HFF-Myc (cell line): Measurements from ENCODE around the gene UBQLN4.

Experiments used
- DNase-seq: peaks from one replicate; pipeline ENCODE4 v3.0.0-alpha.2; 2011; ENCODE audit warnings: low read depth; ENCODE audit errors: extremely low read depth
- H3K4me3 ChIP-seq: replicated peaks from 2 replicates; pipeline ENCODE4 v1.5.1; 2011; ENCODE audit warnings: low read depth, mild to moderate bottlenecking, control low read depth, low read length
- TF ChIP-seq, protein P1 (sequence below): IDR thresholded peaks from 2 replicates; pipeline ENCODE4 v1.5.1; 2012; ENCODE audit warnings: mild to moderate bottlenecking, low read depth, low read length, control low read depth; ENCODE audit errors: missing control alignments

UBQLN4 gene

GRCh38 chr1:156033011-156033410 lies 20.6 kb downstream of the UBQLN4 start:
- no peak for DNase-seq
- TF ChIP-seq, protein P1, sequence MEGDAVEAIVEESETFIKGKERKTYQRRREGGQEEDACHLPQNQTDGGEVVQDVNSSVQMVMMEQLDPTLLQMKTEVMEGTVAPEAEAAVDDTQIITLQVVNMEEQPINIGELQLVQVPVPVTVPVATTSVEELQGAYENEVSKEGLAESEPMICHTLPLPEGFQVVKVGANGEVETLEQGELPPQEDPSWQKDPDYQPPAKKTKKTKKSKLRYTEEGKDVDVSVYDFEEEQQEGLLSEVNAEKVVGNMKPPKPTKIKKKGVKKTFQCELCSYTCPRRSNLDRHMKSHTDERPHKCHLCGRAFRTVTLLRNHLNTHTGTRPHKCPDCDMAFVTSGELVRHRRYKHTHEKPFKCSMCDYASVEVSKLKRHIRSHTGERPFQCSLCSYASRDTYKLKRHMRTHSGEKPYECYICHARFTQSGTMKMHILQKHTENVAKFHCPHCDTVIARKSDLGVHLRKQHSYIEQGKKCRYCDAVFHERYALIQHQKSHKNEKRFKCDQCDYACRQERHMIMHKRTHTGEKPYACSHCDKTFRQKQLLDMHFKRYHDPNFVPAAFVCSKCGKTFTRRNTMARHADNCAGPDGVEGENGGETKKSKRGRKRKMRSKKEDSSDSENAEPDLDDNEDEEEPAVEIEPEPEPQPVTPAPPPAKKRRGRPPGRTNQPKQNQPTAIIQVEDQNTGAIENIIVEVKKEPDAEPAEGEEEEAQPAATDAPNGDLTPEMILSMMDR, result no peak
- H3K4me3 ChIP-seq, result no peak overlapping the region

DNA sequence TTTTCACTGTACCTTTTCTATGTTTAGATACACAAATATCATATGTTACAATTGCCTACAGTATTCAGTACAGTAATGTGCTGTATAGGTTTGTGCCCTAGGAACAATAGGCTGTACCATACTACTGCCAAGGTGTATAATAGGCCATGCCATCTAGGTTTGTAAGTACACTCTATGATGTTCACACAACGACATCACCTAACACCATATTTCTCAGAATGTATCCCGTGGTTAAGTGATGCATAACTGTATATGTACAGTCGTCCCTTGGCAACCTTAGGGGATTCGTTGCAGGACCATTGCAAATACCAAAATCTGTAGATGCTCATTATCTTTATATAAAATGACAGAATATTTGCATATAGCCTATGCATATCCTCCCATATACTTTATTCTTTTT lies 27.0 kb downstream of the UBQLN4 start:
- no peak for DNase-seq
- TF ChIP-seq, protein P1, result no peak
- no peak overlapping the region for H3K4me3 ChIP-seq

- DNase-seq, result no peak
- TF ChIP-seq, protein P1, result peak; percentile 70
- no peak overlapping the region for H3K4me3 ChIP-seq
Observed at GRCh38 chr1:156025876-156026275, 27.7 kb downstream of the UBQLN4 start.

DNA sequence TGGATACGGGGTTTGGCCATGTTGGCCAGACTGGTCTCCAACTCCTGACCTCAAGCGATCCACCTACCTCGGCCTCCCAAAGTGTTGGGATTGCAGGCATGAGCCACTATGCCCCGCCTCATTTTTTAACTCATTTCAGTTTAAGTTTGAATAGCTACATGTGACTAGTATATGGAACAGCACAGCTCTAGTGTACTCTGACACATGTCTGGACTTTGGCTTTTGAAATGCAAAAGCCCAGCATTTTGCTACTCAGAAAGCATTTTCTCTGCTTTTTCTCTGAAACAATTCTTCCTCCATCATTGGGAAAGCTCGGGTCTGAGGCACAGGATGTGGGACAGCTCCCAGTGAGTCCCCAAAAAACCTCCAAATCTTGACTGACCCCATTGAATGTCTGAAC lies 28.8 kb downstream of the UBQLN4 start:
- TF ChIP-seq, protein P1, result no peak
- DNase-seq, result no peak
- no peak overlapping the region for H3K4me3 ChIP-seq

DNA sequence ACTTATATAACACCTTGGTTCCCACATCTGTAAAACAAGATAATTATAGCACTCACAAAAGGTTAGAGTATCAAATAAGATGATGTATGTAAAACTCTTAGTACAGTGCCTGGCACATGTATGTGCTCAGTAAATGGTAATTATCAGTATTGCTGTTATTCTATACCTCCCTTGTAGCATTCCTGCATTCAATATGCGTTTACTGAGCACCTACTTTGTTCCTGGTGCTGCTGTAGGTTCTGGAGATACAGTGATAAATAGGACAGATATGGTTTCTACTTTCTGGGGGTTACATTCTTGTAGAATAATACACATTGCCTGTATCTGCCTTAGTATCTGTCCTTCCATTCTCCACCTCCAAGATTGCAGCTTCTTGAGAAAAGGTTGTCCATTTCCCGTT lies 31.6 kb downstream of the UBQLN4 start:
- no peak overlapping the region for H3K4me3 ChIP-seq
- TF ChIP-seq, protein P1, result no peak
- no peak for DNase-seq

DNA sequence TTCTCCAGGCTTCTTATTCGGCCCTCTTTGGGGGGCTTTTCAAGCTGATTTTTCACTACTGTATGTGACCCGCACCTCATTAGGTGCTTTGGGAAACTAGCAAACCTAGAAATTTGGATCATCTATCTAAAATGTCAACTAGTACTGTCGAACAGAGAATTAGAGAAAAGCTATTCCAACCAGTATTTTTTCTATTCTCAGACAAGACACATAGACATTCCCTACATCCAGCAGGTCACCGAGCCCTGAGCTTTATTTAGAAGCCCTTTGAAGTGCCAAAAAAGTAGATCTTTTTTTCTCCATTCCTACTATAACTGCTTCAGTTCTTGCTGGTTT lies 32.5 kb downstream of the UBQLN4 start:
- H3K4me3 ChIP-seq, result peak overlapping the region; percentile 92

More for the DNA sequence above, 32.5 kb downstream of the UBQLN4 start:
- no peak for DNase-seq
- TF ChIP-seq, protein P1, result no peak
